Spleen (tissue), 11 donors: ENCODE measurements around the gene PRR23E. TPM values are rescaled to one million over a fixed set of nuclear protein-coding genes. Genes with fewer than 3 reads are reported as not detected.

Experiments
- DNase-seq: peaks from one replicate; pipeline ENCODE4 v3.0.0-alpha.2; 2020
- H3K27ac ChIP-seq, 8 donors: fragments of 200-600 bp; sonication (generic) in 7 of 8; 1 replicate in 4 of 8; 2 replicates in 4 of 8; pipeline versions ENCODE4 v1.5.0 to v1.8.0; 2016 to 2021; ENCODE audit warnings: inconsistent platforms in 4 of 8, mild to moderate bottlenecking in 4 of 8, moderate library complexity in 1 of 8
- H3K27me3 ChIP-seq, 7 donors: fragments of 200-600 bp; sonication (generic) in 6 of 7; replicated peaks in 1 of 7; 1 replicate in 4 of 7; 2 replicates in 3 of 7; pipeline versions ENCODE4 v1.5.0 to v1.8.0; 2016 to 2021; ENCODE audit warnings: inconsistent platforms in 3 of 7, mild to moderate bottlenecking in 1 of 7
- H3K36me3 ChIP-seq, 6 donors: fragments of 200-600 bp; sonication (generic) in 5 of 6; 1 replicate in 4 of 6; 2 replicates in 2 of 6; pipeline versions ENCODE4 v1.5.0 to v1.8.0; 2016 to 2021; ENCODE audit warnings: inconsistent platforms in 2 of 6
- H3K4me1 ChIP-seq, 6 donors: fragments of 200-600 bp; sonication (generic) in 5 of 6; 1 replicate in 3 of 6; 2 replicates in 3 of 6; pipeline versions ENCODE4 v1.5.0 to v1.8.0; 2016 to 2021; ENCODE audit warnings: inconsistent platforms in 3 of 6
- H3K4me3 ChIP-seq, 8 donors: fragments of 200-600 bp; sonication (generic) in 7 of 8; 1 replicate in 4 of 8; 2 replicates in 4 of 8; pipeline versions ENCODE4 v1.5.0 to v1.8.0; 2016 to 2021; ENCODE audit warnings: inconsistent platforms in 4 of 8, mild to moderate bottlenecking in 4 of 8, moderate library complexity in 2 of 8
- H3K9me3 ChIP-seq, 8 donors: fragments of 200-600 bp; sonication (generic) in 7 of 8; 1 replicate in 4 of 8; 2 replicates in 4 of 8; pipeline versions ENCODE4 v1.5.0 to v1.8.0; 2016 to 2021; ENCODE audit warnings: inconsistent platforms in 4 of 8
- CTCF ChIP-seq, 11 experiments: fragments of 200-600 bp in 7 of 11; fragments of 450-650 bp in 4 of 11; sonication (generic) in 4 of 11; IDR thresholded peaks in 8 of 11; conservative IDR thresholded peaks in 3 of 11; 1 replicate in 7 of 11; 2 replicates in 4 of 11; pipeline versions ENCODE4 v1.4.0 to v1.8.0; 2016 to 2021; ENCODE audit warnings: antibody characterized with exemption in 11 of 11, inconsistent platforms in 4 of 11, mild to moderate bottlenecking in 1 of 11
- POLR2A ChIP-seq, 3 donors: fragments of 450-650 bp; IDR thresholded peaks; one replicate each; pipeline ENCODE4 v1.5.1; 2017; ENCODE audit warnings: antibody characterized with exemption in 3 of 3, mild to moderate bottlenecking in 1 of 3
- POLR2AphosphoS5 ChIP-seq, 3 donors: sonication (generic); formaldehyde crosslinking; IDR thresholded peaks; one replicate each; pipeline ENCODE4 v1.5.1; 2017; ENCODE audit warnings: antibody characterized with exemption in 3 of 3
- WGBS, 5 donors: extraction: QIAGEN DNeasy Blood & Tissue Kit in 3 of 5; methylation state at CpG; one replicate each; pipeline versions ENCODE4 v1.1.5 to v1.1.7; 2013 to 2018; 5-methylcytosine and 5-hydroxymethylcytosine counted together
- intact Hi-C: fragments of 100-400 bp; cut with DNase I; formaldehyde crosslinking; loops from one replicate; pipeline ENCODE4 v1.15.0; 2023; ENCODE audit warnings: low total_unique reads
- polyA plus RNA-seq, 3 donors: library from polyadenylated mRNA; stranded (reverse); fragments of 200-250 nt; gene quantifications; one replicate each; pipeline ENCODE4 v1.2.1, GENCODE V29; 2013
- total RNA-seq, 7 donors: library from RNA; depleted of rRNA in 3 of 7; stranded (reverse); fragments of >200 nt in 3 of 7; fragmentation: NEBNext Ultra II Directional in 4 of 7; extraction: Animal tissue kit (Norgen Biotek cat#: 25700) in 4 of 7; gene quantifications; one replicate each; pipeline versions ENCODE4 v1.1.0 to v1.2.1, GENCODE V29; 2016 to 2021
- donor health status: healthy with polysubstance abuse.
- donor health status: DM: no; HTN: no; CAD: no; lungs with moderate emphysema.
- donor health status: DM: no; HTN: no; CAD: no.
- donor health status: Bipolar disorder and iron deficiency.
- donor health status: healthy.
- donor health status: DM: no; HTN: no; CAD: no.
- donor health status: DM: yes; HTN: yes; CAD: no.

Gene PRR23E
- total and polyA plus RNA-seq, 10 donors = not detected

GRCh38 chr3:127210654-127210943 lies 17.7 kb downstream of the PRR23E start:
- Histone ChIP-seq H3K27ac (no peak overlapping the region), H3K36me3 (no peaks in the 10 kb centered on the region), H3K4me1 (peaks cover 0 to 12% (median 3%) of the 10 kb centered on the region in 6 donors), H3K9me3 (no peaks in the 10 kb centered on the region), H3K4me3 (no peak overlapping the region), H3K27me3 (peaks cover 0 to 37% (median 0%) of the 10 kb centered on the region in 7 donors)
- TF ChIP-seq POLR2AphosphoS5 (IDR thresholded peaks at IDR 0.05) = no peak
- no peak for TF ChIP-seq POLR2A (IDR thresholded peaks at IDR 0.05)
- no peak for TF ChIP-seq CTCF (IDR thresholded peaks at IDR 0.05 in 8 of 11, conservative IDR thresholded peaks at IDR 0.05 in 3 of 11)
- WGBS, 5 donors = 85 to 93% (median 87%) methylated on average over 5 to 7 of the region's 7 CpGs
- no peak for DNase-seq
- intact Hi-C loops = no loop called here

- Histone ChIP-seq H3K9me3 (no peaks in the 10 kb centered on the region), H3K4me1 (peaks cover 0 to 8% (median 1%) of the 10 kb centered on the region in 6 donors), H3K27ac (no peak overlapping the region), H3K4me3 (no peak overlapping the region), H3K36me3 (no peaks in the 10 kb centered on the region), H3K27me3 (peaks cover 0 to 35% (median 0%) of the 10 kb centered on the region in 7 donors)
- DNase-seq = no peak
- 81 to 90% (median 85%) methylated on average over 10 to 14 of the region's 14 CpGs for WGBS, 5 donors
- intact Hi-C loops = no loop called here
- TF ChIP-seq CTCF (IDR thresholded peaks at IDR 0.05 in 8 of 11, conservative IDR thresholded peaks at IDR 0.05 in 3 of 11) (no peak), POLR2A (IDR thresholded peaks at IDR 0.05) (no peak), POLR2AphosphoS5 (IDR thresholded peaks at IDR 0.05) (no peak)
Measured at GRCh38 chr3:127211118-127212060, 18.5 kb downstream of the PRR23E start.

- no peak for TF ChIP-seq POLR2AphosphoS5 (IDR thresholded peaks at IDR 0.05)
- TF ChIP-seq POLR2A (IDR thresholded peaks at IDR 0.05) = no peak
- TF ChIP-seq CTCF (IDR thresholded peaks at IDR 0.05 in 8 of 11, conservative IDR thresholded peaks at IDR 0.05 in 3 of 11) = no peak
- no peak for DNase-seq
- 87 to 95% (median 93%) methylated on average over 3 of the region's 3 CpGs for WGBS, 5 donors
- intact Hi-C loops = no loop called here
- no peaks in the 10 kb centered on the region for H3K36me3 ChIP-seq
- no peak overlapping the region for H3K27ac ChIP-seq
- no peak overlapping the region for H3K4me3 ChIP-seq
- no peaks in the 10 kb centered on the region for H3K4me1 ChIP-seq
- peaks cover 0 to 38% (median 0%) of the 10 kb centered on the region in 7 donors for H3K27me3 ChIP-seq
- H3K9me3 ChIP-seq = no peaks in the 10 kb centered on the region
Measured at GRCh38 chr3:127212231-127212630, 19.3 kb downstream of the PRR23E start.

GRCh38 chr3:127212711-127213110 lies 19.8 kb downstream of the PRR23E start:
- WGBS, 5 donors = 83 to 94% (median 88%) methylated on average over 5 of the region's 5 CpGs
- no peak for DNase-seq
- no peaks in the 10 kb centered on the region for H3K36me3 ChIP-seq
- no peak overlapping the region for H3K27ac ChIP-seq
- no peaks in the 10 kb centered on the region for H3K9me3 ChIP-seq
- peaks cover 0 to 43% (median 0%) of the 10 kb centered on the region in 7 donors for H3K27me3 ChIP-seq
- no peak overlapping the region for H3K4me3 ChIP-seq
- no peaks in the 10 kb centered on the region for H3K4me1 ChIP-seq
- no peak for TF ChIP-seq CTCF (IDR thresholded peaks at IDR 0.05 in 8 of 11, conservative IDR thresholded peaks at IDR 0.05 in 3 of 11)
- no peak for TF ChIP-seq POLR2A (IDR thresholded peaks at IDR 0.05)
- no peak for TF ChIP-seq POLR2AphosphoS5 (IDR thresholded peaks at IDR 0.05)
- intact Hi-C loops = no loop called here
